ENCODE results near the gene DCDC2B. TPM values are rescaled to one million over a fixed set of nuclear protein-coding genes. Genes with fewer than 3 reads are reported as not detected.

Gene DCDC2B
- total and polyA plus RNA-seq, 4 donors = not detected

DNA sequence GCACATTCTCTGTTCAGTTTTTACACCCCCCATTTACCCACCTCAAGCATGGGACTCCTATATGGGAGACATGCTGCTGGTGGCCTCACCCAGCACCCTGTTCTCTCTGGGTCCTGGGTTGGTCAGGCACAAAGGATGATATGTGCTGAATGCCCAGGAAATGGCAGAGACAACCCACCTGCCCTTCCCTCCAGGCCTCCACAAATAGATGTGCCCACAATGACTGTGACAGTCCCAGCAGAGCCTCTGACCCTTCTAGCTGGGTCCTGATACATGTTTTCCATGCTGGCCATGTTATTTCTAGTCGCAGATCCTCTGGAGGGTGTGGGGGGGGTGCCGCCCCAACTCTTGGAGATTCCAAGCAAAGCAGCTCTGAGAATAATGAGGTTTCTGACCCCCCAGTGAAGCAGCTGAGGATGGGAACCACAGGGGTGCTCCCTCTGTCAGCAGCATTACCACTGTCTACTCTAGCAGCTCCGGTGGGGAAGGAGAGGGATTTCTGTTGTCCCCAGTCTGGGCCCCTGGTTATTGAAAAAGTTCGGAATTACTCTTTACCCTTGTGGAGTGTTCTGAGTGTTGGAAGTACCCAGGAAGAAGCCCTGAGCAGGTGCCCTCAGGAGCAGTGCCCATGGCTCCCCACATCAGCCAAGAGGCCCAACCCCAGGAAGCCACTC is 9.7 kb upstream of the DCDC2B start:
- ATAC-seq (ENCODE audit: low FRiP score) = no peak
- Histone ChIP-seq H3K27ac (ENCODE audit: low read depth in 1 of 2, low read length in 2 of 2) (no peak overlapping the region), H3K27me3 (ENCODE audit: control insufficient read depth in 1 of 2, insufficient read depth in 2 of 2, low read length in 1 of 2) (no peaks in the 10 kb centered on the region), H3K4me3 (ENCODE audit: low read length in 2 of 2) (no peak overlapping the region), H3K36me3 (ENCODE audit: control insufficient read depth in 1 of 2, insufficient read depth in 2 of 2, low read length in 1 of 2) (peaks cover 4 to 8% of the 10 kb centered on the region in 2 donors), H3K9me3 (ENCODE audit: control insufficient read depth, low read length) (no peaks in the 10 kb centered on the region), H3K4me1 (ENCODE audit: control insufficient read depth in 1 of 2, insufficient read depth in 2 of 2, low read length in 2 of 2) (no peaks in the 10 kb centered on the region)
- intact Hi-C loops (cut with DNase I) = no loop called here
- DNase-seq = no peak
- 51% methylated on average over 4 of the region's 4 CpGs for WGBS, 2 donors

DNA sequence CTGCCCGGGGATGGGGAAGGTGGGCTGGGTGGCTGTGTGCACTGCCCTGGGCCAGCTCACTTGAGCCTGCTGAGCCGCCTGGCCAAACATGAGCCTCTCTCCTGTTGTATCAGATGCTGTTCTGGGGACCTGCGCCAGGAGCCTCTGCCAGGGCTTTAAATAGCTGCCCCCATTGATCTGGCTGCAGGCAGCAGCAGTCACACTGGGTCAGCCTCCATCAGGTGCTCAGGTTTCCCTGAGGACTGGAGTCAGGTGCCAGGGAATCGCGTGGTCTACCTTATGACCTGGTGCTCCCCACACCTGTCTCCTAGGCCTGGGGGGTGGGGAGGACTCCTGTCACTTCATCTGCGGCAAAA is 9.2 kb upstream of the DCDC2B start:
- WGBS, 2 donors = 13 to 18% methylated on average over 6 of the region's 6 CpGs
- intact Hi-C loops (cut with DNase I) = no loop called here
- no peak for ATAC-seq (ENCODE audit: low FRiP score)
- peaks cover 4 to 8% of the 10 kb centered on the region in 2 donors for H3K36me3 ChIP-seq (ENCODE audit: control insufficient read depth in 1 of 2, insufficient read depth in 2 of 2, low read length in 1 of 2)
- DNase-seq = peak in 1 of 2 donors; percentile 61
- no peaks in the 10 kb centered on the region for H3K4me1 ChIP-seq (ENCODE audit: control insufficient read depth in 1 of 2, insufficient read depth in 2 of 2, low read length in 2 of 2)
- no peaks in the 10 kb centered on the region for H3K9me3 ChIP-seq (ENCODE audit: control insufficient read depth, low read length)
- no peak overlapping the region for H3K27ac ChIP-seq (ENCODE audit: low read depth in 1 of 2, low read length in 2 of 2)
- H3K4me3 ChIP-seq (ENCODE audit: low read length in 2 of 2) = no peak overlapping the region
- H3K27me3 ChIP-seq (ENCODE audit: control insufficient read depth in 1 of 2, insufficient read depth in 2 of 2, low read length in 1 of 2) = no peaks in the 10 kb centered on the region

DNA sequence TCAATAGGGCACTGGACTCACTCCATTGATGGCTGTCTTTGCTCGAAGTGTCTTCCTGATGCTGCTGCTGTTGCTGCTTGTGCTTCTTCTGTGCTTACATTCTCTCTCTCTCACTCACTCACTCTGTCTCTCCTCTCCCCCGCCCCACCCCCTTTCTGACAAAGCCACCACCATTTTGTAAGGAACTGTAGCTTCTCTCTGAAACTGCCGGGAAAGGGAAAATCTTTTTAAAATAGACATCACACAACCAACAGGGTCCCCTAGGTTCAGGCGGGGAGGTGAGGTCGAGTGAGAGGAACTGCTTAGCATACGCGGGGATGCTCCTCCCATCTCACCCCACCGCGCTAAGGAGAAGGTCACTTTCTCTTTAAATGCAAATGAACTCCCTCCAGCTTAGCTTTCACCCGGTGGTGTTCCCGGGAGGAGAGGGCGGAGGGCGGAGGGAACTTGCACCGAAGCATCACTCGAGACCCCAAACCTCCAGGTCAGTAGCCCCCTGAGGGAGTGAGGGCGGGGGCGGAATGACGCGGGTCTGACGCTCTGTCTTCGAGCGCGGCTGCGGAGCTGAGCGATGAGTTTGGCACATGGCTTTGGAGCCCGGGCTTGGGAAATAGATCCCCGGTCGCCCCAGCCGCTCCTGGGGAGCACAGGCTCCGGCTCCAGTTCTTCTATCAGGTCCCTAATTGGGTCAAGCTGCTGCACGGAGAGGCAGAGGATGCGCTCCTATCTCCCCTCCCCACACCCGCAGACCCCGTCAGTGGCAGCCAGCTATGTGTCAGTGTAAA is 8.5 kb upstream of the DCDC2B start, which contains the start of gene CCDC28B:
Gene CCDC28B (plus strand): TSS at position 370 of the 785 bp plus-strand sequence. CDS start 1,341 bp downstream, outside the sequence.
- Histone ChIP-seq H3K36me3 (ENCODE audit: control insufficient read depth in 1 of 2, insufficient read depth in 2 of 2, low read length in 1 of 2) (peaks cover 2 to 4% of the 10 kb centered on the region in 2 donors), H3K4me1 (ENCODE audit: control insufficient read depth in 1 of 2, insufficient read depth in 2 of 2, low read length in 2 of 2) (no peaks in the 10 kb centered on the region), H3K27me3 (ENCODE audit: control insufficient read depth in 1 of 2, insufficient read depth in 2 of 2, low read length in 1 of 2) (no peaks in the 10 kb centered on the region), H3K27ac (ENCODE audit: low read depth in 1 of 2, low read length in 2 of 2) (peak within 1 kb of the TSS in 1 of 2 donors; percentile 35), H3K9me3 (ENCODE audit: control insufficient read depth, low read length) (no peaks in the 10 kb centered on the region), H3K4me3 (ENCODE audit: low read length in 2 of 2) (peak within 1 kb of the TSS; percentile 31 to 56)
- DNase-seq = peak; percentile 78 to 89
- WGBS, 2 donors = 0% methylated on average over 34 of the region's 34 CpGs
- peak; percentile 64 for ATAC-seq (ENCODE audit: low FRiP score)
- intact Hi-C loops (cut with DNase I) = no loop called here

DNA sequence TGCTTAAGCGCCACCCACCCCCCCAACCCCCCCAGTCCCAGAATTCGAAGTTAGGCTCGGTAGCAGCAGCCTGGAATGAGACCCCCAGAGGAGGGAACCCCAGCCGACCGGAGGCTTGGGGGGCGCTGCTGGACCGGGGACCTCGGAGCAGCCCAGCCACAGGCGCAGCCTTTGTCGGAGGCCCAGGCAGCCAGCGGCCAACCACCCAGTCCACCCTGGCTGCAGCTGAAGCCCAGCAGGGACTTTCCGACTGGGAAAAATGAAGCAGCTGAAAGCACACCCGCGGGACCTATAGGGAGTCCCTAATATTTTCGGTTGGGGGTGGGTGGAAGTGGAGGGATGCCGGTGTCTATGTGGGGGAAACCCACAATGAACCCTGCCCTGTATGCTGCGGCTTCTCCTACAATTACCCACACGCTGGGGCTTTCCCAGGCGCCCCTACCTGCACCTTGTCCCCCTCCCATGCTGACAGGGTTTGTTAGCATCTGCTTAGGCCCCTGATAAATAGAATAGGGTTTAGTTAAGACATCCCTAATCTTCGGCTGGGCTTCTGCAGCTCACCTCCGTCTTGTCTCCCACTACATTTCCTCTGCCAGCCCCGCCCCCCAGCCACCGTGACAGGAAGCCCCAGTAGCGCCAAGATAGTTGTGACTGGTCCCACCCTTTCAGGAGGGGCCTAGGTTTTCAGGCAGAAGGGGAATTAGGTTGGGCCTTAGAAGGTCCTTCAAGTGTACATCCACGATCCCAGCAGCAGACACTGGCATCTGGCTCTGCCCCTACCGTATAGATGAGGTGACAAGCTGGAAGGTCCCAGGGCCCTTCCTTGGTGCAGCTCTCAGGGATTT is 7.7 kb upstream of the DCDC2B start:
- peak overlapping the region; percentile 31 to 56 for H3K4me3 ChIP-seq (ENCODE audit: low read length in 2 of 2)
- no peaks in the 10 kb centered on the region for H3K9me3 ChIP-seq (ENCODE audit: control insufficient read depth, low read length)
- DNase-seq = peak; percentile 83 to 89
- peak; percentile 74 for ATAC-seq (ENCODE audit: low FRiP score)
- peaks cover 0 to 2% of the 10 kb centered on the region in 2 donors for H3K36me3 ChIP-seq (ENCODE audit: control insufficient read depth in 1 of 2, insufficient read depth in 2 of 2, low read length in 1 of 2)
- WGBS, 2 donors = 2 to 3% methylated on average over 26 of the region's 26 CpGs
- intact Hi-C loops (cut with DNase I) = no loop called here
- no peaks in the 10 kb centered on the region for H3K27me3 ChIP-seq (ENCODE audit: control insufficient read depth in 1 of 2, insufficient read depth in 2 of 2, low read length in 1 of 2)
- H3K4me1 ChIP-seq (ENCODE audit: control insufficient read depth in 1 of 2, insufficient read depth in 2 of 2, low read length in 2 of 2) = no peaks in the 10 kb centered on the region
- H3K27ac ChIP-seq (ENCODE audit: low read depth in 1 of 2, low read length in 2 of 2) = no peak overlapping the region

DNA sequence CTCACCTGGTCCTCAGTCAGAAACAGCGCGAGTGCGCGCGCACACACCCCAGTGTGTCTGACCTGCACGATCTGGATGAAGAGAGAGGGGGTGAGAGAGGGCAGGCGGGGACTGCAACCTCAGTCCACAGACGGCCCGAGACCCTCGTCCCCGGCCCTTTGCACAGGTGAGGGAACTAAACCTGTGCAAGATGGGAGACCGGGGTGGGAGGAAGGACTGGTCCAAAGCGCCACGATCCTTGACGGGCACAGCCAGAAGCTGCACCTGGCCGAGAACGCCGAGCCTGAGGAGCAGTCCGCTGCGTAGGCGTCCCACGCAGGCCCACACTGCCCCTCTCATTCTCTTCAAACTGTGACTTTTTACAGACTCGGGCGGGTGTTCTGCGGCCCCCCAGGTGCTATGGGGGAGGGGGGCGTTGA is 3.9 kb upstream of the DCDC2B start:
- ATAC-seq (ENCODE audit: low FRiP score) = no peak
- no peaks in the 10 kb centered on the region for H3K27me3 ChIP-seq (ENCODE audit: control insufficient read depth in 1 of 2, insufficient read depth in 2 of 2, low read length in 1 of 2)
- WGBS, 2 donors = 21 to 26% methylated on average over 26 of the region's 26 CpGs
- H3K4me1 ChIP-seq (ENCODE audit: control insufficient read depth in 1 of 2, insufficient read depth in 2 of 2, low read length in 2 of 2) = no peaks in the 10 kb centered on the region
- H3K27ac ChIP-seq (ENCODE audit: low read depth in 1 of 2, low read length in 2 of 2) = no peak overlapping the region
- intact Hi-C loops (cut with DNase I) = no loop called here
- H3K9me3 ChIP-seq (ENCODE audit: control insufficient read depth, low read length) = no peaks in the 10 kb centered on the region
- H3K4me3 ChIP-seq (ENCODE audit: low read length in 2 of 2) = peak overlapping the region; percentile 23 to 36
- no peak for DNase-seq
- no peaks in the 10 kb centered on the region for H3K36me3 ChIP-seq (ENCODE audit: control insufficient read depth in 1 of 2, insufficient read depth in 2 of 2, low read length in 1 of 2)

DNA sequence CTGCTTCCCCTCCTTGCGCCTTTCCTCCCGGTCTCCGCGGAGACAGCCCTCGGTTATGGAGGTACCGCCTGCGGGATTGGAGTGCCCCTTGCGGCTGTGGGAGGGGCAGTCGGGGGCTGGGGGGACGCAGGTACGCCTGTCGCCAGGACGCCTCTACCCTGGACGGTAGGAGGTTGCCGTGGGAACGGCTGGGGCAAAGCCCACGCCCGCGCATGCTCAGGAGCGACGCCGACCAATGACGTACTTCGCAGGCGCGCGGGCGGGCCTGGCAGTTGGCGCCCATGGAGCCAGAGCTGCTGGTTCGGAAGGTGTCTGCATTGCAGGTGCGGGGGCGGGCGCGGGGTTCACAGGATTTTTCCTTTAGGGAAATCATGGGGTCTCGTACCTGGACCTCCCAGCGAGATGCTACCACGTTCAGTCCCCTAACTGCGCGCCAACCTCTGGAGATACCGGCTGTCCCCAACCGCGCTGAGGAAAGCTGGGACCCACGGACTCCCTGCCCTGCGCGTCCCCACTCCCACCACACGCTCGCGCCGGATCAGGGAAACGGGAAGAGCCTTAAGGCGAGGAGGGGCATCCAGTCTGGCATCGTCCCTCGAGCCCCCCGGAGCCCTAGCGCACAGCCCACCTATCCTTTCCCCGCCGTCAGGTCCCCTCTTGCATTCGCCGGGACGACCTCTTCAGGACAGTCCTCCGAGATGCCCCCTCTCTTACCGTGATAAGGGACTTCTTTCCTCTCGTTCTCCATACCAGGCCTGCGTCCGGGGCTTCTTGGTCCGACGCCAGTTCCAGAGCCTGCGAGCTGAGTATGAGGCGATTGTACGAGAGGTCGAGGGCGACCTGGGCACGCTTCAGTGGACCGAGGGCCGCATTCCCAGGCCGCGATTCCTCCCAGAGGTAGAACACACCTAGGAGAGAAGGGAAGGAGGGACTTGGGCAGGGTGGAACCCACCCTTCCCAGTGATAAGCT is 3.2 kb upstream of the DCDC2B start, which contains the start of gene IQCC:
Gene IQCC (plus strand): TSS at position 271 of the 970 bp plus-strand sequence. CDS start 11 bp downstream, at position 282.
- H3K4me3 ChIP-seq (ENCODE audit: low read length in 2 of 2) = peak within 1 kb of the TSS; percentile 23 to 36
- H3K9me3 ChIP-seq (ENCODE audit: control insufficient read depth, low read length) = no peaks in the 10 kb centered on the region
- no peaks in the 10 kb centered on the region for H3K4me1 ChIP-seq (ENCODE audit: control insufficient read depth in 1 of 2, insufficient read depth in 2 of 2, low read length in 2 of 2)
- no peaks in the 10 kb centered on the region for H3K36me3 ChIP-seq (ENCODE audit: control insufficient read depth in 1 of 2, insufficient read depth in 2 of 2, low read length in 1 of 2)
- DNase-seq (peak; percentile 91 to 95), ATAC-seq (ENCODE audit: low FRiP score) (peak; percentile 90)
- no peaks in the 10 kb centered on the region for H3K27me3 ChIP-seq (ENCODE audit: control insufficient read depth in 1 of 2, insufficient read depth in 2 of 2, low read length in 1 of 2)
- intact Hi-C loops (cut with DNase I) = no loop called here
- 1% methylated on average over 74 to 77 of the region's 77 CpGs for WGBS, 2 donors
- H3K27ac ChIP-seq (ENCODE audit: low read depth in 1 of 2, low read length in 2 of 2) = no peak within 1 kb of the TSS

DNA sequence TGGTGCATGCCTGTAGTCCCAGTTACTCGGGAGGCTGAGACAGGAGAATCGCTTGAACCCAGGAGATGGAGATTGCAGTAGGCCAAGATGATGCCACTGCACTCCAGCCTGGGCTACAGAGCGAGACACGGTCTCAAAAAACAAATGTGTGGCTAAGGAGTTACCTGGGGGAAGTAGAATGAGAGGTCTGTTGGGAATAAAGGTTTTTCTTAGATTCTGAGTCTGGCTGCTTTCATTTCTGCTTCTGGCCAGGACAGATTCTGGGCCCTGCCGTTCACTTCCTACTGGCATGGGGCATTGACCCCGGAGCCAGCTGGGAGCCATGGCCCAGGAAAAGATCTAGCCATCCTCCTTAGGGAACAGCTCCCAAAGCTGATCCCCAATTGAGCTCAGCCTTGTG is 420 bp upstream of the DCDC2B start:
- intact Hi-C loops (cut with DNase I) = no loop called here
- no peak overlapping the region for H3K27ac ChIP-seq (ENCODE audit: low read depth in 1 of 2, low read length in 2 of 2)
- no peaks in the 10 kb centered on the region for H3K36me3 ChIP-seq (ENCODE audit: control insufficient read depth in 1 of 2, insufficient read depth in 2 of 2, low read length in 1 of 2)
- DNase-seq (no peak), ATAC-seq (ENCODE audit: low FRiP score) (no peak)
- H3K27me3 ChIP-seq (ENCODE audit: control insufficient read depth in 1 of 2, insufficient read depth in 2 of 2, low read length in 1 of 2) = no peaks in the 10 kb centered on the region
- no peak overlapping the region for H3K4me3 ChIP-seq (ENCODE audit: low read length in 2 of 2)
- H3K4me1 ChIP-seq (ENCODE audit: control insufficient read depth in 1 of 2, insufficient read depth in 2 of 2, low read length in 2 of 2) = no peaks in the 10 kb centered on the region
- WGBS, 2 donors = 80 to 84% methylated on average over 6 of the region's 6 CpGs
- H3K9me3 ChIP-seq (ENCODE audit: control insufficient read depth, low read length) = no peaks in the 10 kb centered on the region
